Neuron (in vitro differentiated cells): ENCODE data around the gene DPAGT1.
A peak's percentile ranks its signal among the peaks of the same experiment; 100 is the strongest.
"Not testable (repeated sequence)": the region's sequence is repeated elsewhere in the genome, so short reads cannot be mapped to it uniquely, and the experiment has no call there.

Experiments used
- H2AFZ ChIP-seq: one replicate; pipeline ENCODE4 v1.6.1; 2013; ENCODE audit warnings: low read depth, mild to moderate bottlenecking, inconsistent platforms, low read length, moderate library complexity
- H3K27me3 ChIP-seq: one replicate; pipeline ENCODE4 v1.6.1; 2013; ENCODE audit warnings: low read length; ENCODE audit not compliant: insufficient read depth
- H3K36me3 ChIP-seq: one replicate; pipeline ENCODE4 v1.6.1; 2013; ENCODE audit warnings: low read length; ENCODE audit not compliant: insufficient read depth
- H3K4me1 ChIP-seq: one replicate; pipeline ENCODE4 v1.6.1; 2013; ENCODE audit warnings: low read length; ENCODE audit not compliant: insufficient read depth
- H3K4me3 ChIP-seq: 2 replicates; pipeline ENCODE4 v1.5.1; 2013; ENCODE audit warnings: mild to moderate bottlenecking, low read length, moderate library complexity
- H3K9me3 ChIP-seq: one replicate; pipeline ENCODE4 v1.6.1; 2013; ENCODE audit warnings: low read length

The DPAGT1 gene

GRCh38 chr11:119084663-119085436 is 16.8 kb downstream of the DPAGT1 start, which contains the start of gene HMBS:
Gene HMBS (plus strand): TSS chr11:119084881. CDS start chr11:119085034, 153 bp downstream.
- Histone ChIP-seq H3K4me1 (peaks cover 8% of the 10 kb centered on the region), H2AFZ (peak within 1 kb of the TSS; percentile 60), H3K4me3 (peak within 1 kb of the TSS; percentile 78), H3K27me3 (no peaks in the 10 kb centered on the region), H3K9me3 (no peaks in the 10 kb centered on the region), H3K36me3 (peaks cover 26% of the 10 kb centered on the region)

- Histone ChIP-seq H3K36me3 (peaks cover 55% of the 10 kb centered on the region), H3K4me1 (peaks cover 8% of the 10 kb centered on the region), H2AFZ (no peak overlapping the region), H3K27me3 (no peaks in the 10 kb centered on the region), H3K4me3 (no peak overlapping the region), H3K9me3 (no peaks in the 10 kb centered on the region)
These were observed 19.9 kb downstream of the DPAGT1 start for GRCh38 chr11:119081682-119082260.

- Histone ChIP-seq H3K9me3 (no peaks in the 10 kb centered on the region), H3K36me3 (peaks cover 63% of the 10 kb centered on the region), H3K27me3 (no peaks in the 10 kb centered on the region)
These were observed 22.8 kb downstream of the DPAGT1 start for GRCh38 chr11:119078675-119079420.

GRCh38 chr11:119077839-119078238 is 23.8 kb downstream of the DPAGT1 start:
- Histone ChIP-seq H3K9me3 (no peaks in the 10 kb centered on the region), H3K4me3 (no peak overlapping the region), H3K27me3 (no peaks in the 10 kb centered on the region), H3K4me1 (no peaks in the 10 kb centered on the region), H2AFZ (no peak overlapping the region), H3K36me3 (peaks cover 73% of the 10 kb centered on the region)

More at GRCh38 chr11:119078675-119079420, 22.8 kb downstream of the DPAGT1 start:
- Histone ChIP-seq H3K4me1 (no peaks in the 10 kb centered on the region), H3K4me3 (no peak overlapping the region), H2AFZ (no peak overlapping the region)

GRCh38 chr11:119067371-119068222 is 34.1 kb downstream of the DPAGT1 start, which contains the start of gene VPS11:
Gene VPS11 (plus strand): TSS chr11:119067818. CDS start chr11:119067824, 6 bp downstream.
- peak within 1 kb of the TSS; percentile 84 for H2AFZ ChIP-seq
- H3K36me3 ChIP-seq = peaks cover 18% of the 10 kb centered on the region

GRCh38 chr11:119065369-119065768 is 36.3 kb downstream of the DPAGT1 start:
- Histone ChIP-seq H2AFZ (no peak overlapping the region), H3K4me3 (no peak overlapping the region)

More at GRCh38 chr11:119067371-119068222, 34.1 kb downstream of the DPAGT1 start, which contains the start of gene VPS11:
- Histone ChIP-seq H3K27me3 (no peaks in the 10 kb centered on the region), H3K4me3 (peak within 1 kb of the TSS; percentile 76), H3K9me3 (no peaks in the 10 kb centered on the region), H3K4me1 (no peaks in the 10 kb centered on the region)

GRCh38 chr11:119062779-119063178 is 38.9 kb downstream of the DPAGT1 start:
- Histone ChIP-seq H3K27me3 (no peaks in the 10 kb centered on the region), H3K4me1 (peaks cover 4% of the 10 kb centered on the region), H3K4me3 (no peak overlapping the region), H3K36me3 (no peaks in the 10 kb centered on the region), H2AFZ (no peak overlapping the region), H3K9me3 (no peaks in the 10 kb centered on the region)

More at GRCh38 chr11:119065369-119065768, 36.3 kb downstream of the DPAGT1 start:
- Histone ChIP-seq H3K27me3 (no peaks in the 10 kb centered on the region), H3K36me3 (peaks cover 5% of the 10 kb centered on the region), H3K9me3 (no peaks in the 10 kb centered on the region), H3K4me1 (no peaks in the 10 kb centered on the region)

- Histone ChIP-seq H3K9me3 (no peaks in the 10 kb centered on the region), H3K36me3 (no peaks in the 10 kb centered on the region), H3K27me3 (no peaks in the 10 kb centered on the region), H3K4me3 (no peak overlapping the region), H3K4me1 (peaks cover 7% of the 10 kb centered on the region), H2AFZ (no peak overlapping the region)
These were observed 40.4 kb downstream of the DPAGT1 start for GRCh38 chr11:119061256-119061655.

GRCh38 chr11:119059128-119059527 is 42.5 kb downstream of the DPAGT1 start:
- H3K4me1 ChIP-seq = peaks cover 14% of the 10 kb centered on the region

GRCh38 chr11:119057000-119057769 is 44.5 kb downstream of the DPAGT1 start, which contains the start of gene HYOU1:
Gene HYOU1 (minus strand): TSS chr11:119057205. CDS start chr11:119056160, 1,045 bp downstream.
- Histone ChIP-seq H3K36me3 (peaks cover 31% of the 10 kb centered on the region), H3K27me3 (no peaks in the 10 kb centered on the region), H3K4me3 (peak within 1 kb of the TSS; percentile 72), H2AFZ (peak within 1 kb of the TSS; percentile 78), H3K4me1 (peaks cover 14% of the 10 kb centered on the region), H3K9me3 (no peaks in the 10 kb centered on the region)

More at GRCh38 chr11:119059128-119059527, 42.5 kb downstream of the DPAGT1 start:
- H3K4me3 ChIP-seq, H3K9me3 ChIP-seq, H3K27me3 ChIP-seq, H2AFZ ChIP-seq: not testable (repeated sequence)
- H3K36me3 ChIP-seq = peaks cover 12% of the 10 kb centered on the region

GRCh38 chr11:119056421-119056999 is 45.1 kb downstream of the DPAGT1 start:
- Histone ChIP-seq H3K9me3 (no peaks in the 10 kb centered on the region), H3K36me3 (peaks cover 38% of the 10 kb centered on the region), H2AFZ (peak overlapping the region; percentile 78), H3K27me3 (no peaks in the 10 kb centered on the region), H3K4me1 (peaks cover 14% of the 10 kb centered on the region), H3K4me3 (peak overlapping the region; percentile 72)
